Stimulated activated CD8-positive, alpha-beta memory T cell treated with anti-CD3 and anti-CD28 coated beads, Interleukin-2, amount 100 ng/mL, for 48 hours (primary cell): Measurements from ENCODE around the gene RAMP3.
A peak's percentile ranks its signal among the peaks of the same experiment; 100 is the strongest.
"Not testable (repeated sequence)": the region's sequence is repeated elsewhere in the genome, so short reads cannot be mapped to it uniquely, and the experiment has no call there.

Experiments
- DNase-seq, 2 donors: peaks; one replicate each; pipeline ENCODE4 v3.0.0-alpha.2; 2020; ENCODE audit warnings: low read depth in 2 of 2

Gene RAMP3

DNA sequence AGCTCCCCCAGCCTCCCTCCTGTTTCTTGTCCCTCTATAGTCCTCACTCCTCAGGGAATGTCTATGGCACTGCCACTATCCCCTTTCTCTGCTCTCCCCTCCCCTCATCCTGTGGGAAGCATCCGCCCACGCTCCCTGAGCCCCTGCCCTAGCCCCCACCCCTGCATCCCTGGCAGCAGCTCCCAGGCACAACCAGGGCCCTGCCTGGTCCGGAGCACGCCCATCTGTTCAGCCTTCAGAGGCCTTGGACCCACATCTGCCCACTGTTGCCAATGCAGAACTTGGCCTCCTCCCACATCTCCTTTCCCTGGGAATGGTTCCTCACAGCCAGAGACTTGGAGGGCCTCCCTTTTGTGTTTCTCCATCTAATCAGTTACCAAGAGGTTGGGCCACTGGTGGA lies 25.7 kb upstream of the RAMP3 start:
- DNase-seq, result no peak

DNA sequence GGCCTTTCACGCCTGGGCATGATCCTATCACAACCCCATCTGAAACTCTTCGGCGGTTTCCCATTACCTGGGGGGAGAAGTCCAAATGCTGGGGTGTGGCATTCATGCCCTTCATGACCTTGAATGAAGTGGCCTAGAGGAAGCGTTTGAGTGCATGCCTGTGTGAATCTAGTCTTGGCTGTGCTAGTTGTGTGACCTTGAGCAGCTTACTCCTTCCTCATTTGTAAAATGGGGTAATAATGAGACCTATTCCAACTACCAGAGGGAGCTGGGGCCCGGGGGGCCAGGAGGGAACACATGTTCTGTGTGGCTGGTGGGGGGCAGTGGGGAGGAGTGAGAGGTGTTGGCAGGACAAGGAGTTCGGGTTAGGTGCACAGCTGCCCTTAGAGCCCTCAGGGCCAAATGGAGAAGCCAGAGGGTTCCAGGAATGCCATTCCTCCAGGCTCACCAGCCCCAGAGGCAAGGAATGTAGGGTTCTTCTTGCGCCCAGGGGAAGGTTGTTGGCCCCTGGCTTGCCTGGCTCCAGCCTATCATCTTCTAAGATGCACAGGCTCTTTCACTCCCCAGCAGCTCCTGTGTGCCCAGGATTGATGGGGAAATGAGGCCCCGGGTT lies 24.8 kb upstream of the RAMP3 start:
- no peak for DNase-seq

- DNase-seq, result no peak
Observed at GRCh38 chr7:45133352-45133751, 24.2 kb upstream of the RAMP3 start.

DNA sequence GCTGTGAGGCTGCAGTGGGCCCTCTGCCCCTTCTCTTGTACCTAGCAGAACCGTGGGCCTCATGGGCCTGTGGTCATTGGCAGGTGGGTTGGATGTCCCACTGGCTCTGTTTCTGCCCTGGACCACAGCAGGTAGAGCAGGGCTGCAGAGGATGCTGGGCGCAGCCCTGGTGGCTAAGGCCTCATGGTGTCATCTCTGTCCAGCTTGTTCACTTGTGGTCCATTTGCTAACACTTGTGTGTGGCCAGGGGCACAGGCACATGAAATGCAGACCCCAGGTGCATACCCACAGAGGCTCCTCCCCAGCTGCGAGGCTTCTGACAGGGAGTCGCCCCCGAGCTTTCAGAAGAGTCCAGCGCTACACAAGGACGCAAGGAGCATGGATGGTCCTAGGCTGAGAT lies 23.7 kb upstream of the RAMP3 start:
- DNase-seq, result no peak

DNA sequence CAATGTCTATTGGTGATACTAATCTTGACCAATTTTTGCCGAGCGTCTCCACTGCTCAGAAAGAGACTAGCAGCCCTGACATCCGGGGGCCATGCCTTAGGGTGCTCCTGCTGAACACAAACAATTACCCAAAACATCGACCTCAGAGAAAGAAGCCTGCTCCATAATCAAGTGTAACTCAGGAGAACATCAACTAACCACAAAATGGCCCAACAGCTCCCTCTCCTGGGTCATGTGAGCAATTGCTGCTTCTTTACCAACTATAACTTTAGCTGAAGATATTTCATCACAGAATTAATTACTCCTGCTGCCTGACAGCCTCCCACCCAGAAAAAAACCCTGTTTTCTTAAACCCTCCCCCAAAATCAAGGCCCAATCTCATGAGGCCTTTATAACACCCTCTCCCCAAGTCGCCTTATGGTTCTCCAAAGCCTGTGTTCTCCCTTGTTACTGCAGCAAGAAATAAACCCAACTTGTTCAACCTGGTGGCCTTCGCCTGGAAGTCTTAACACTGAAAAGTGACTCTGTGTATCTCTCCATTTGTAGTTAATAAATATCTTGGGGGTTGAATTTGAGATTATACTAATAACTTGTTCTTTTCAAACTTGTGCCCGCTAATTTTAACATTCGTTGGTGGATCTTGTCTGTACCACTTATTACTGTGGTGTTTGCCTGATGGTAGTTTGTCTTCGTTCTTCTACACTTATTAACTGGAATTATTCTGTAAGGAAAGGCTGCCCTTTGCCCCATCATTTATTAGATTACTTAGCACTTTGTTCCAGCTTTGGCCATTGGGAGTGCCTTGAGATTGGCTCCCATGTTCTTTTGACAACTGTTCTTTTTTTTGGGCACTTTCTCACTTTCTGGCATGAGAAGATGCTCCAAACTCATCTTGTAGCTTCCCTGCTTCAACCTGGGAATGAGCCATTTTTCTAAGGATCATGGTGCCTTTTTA lies 21.2 kb upstream of the RAMP3 start:
- DNase-seq, result peak in 1 of 2 donors; percentile 23

GRCh38 chr7:45138433-45139267 lies 18.9 kb upstream of the RAMP3 start:
- DNase-seq, result no peak

DNA sequence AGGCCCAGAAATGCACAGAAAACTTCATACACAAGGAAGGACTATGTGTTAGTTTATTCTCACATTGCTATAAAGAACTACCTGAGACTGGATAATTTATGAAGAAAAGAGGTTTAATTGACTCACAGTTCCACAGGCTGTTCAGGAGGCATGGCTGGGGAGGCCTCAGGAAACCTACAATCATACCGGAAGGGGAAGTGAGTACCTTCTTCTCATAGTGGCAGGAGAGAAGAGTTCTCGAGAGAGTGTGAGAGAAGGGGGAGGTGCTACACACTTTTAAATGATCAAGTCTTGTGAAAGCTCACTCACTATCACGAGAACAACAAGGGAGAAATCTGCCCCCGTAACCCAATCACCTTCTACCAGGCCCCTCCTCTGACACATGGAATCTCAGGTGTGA lies 16.8 kb upstream of the RAMP3 start:
- no peak for DNase-seq

GRCh38 chr7:45143616-45144015 lies 14.0 kb upstream of the RAMP3 start:
- DNase-seq, result no peak

DNA sequence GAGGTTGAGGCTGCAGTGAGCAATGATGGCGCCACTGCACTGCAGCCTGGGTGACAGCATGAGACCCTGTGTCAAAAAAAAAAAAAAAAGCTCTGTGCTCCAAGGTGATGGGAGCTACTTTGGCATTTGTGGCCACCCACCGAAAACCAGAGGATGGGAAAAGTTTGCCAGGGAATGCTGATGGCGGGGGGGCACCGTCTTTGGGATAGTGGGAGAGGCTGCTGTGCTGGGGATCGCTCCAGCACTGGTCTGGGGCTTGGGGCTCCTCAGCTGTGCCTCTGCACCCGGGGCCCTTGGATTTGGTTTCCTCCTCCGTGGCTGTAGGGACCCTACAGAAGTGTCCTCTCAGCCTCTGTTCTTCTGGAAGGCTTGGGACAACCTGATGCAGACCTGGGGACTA lies 11.7 kb upstream of the RAMP3 start:
- DNase-seq, result no peak

- DNase-seq, result no peak
Observed at GRCh38 chr7:45146531-45147379, 10.8 kb upstream of the RAMP3 start.

DNA sequence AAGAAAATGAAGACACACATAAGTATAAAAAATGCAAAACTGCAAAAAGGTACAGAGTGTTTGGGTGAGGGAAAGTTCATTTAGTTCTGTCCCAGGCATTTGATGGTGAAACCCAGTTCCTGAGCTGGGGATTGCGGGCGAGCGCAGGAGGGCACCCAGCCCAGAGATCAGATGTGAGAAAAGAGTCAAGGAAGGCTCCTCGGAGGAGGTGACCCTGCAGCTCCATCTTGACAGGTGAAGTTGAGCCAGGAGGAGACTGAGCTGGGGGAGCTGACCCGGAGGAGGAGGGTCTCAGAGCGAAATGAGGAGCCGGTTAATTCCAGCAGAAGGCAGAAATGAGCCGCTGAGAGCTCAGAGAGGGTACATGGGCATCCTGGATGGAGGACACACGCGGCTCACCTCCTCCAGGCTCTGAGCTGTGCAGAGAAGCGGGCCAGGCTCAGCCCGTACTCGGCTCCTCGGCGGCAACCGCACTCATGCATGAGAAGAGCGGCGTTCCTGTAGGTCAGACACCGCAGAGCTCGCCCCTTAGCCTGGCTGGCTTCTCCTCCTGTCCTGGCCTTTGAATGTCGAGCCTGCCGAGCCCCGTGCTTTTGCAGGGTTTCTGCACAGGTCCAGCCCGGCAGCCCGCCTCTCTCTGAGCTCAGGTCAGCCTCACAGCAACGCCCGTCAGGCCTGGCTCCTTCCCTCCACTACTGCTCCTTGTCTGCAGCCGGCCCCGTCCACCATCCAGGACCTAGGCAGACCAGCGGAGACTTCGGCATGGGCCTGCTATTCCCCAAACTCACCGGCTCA lies 9.5 kb upstream of the RAMP3 start:
- no peak for DNase-seq

- DNase-seq, result no peak
Observed at GRCh38 chr7:45148653-45148973, 9.0 kb upstream of the RAMP3 start.

DNA sequence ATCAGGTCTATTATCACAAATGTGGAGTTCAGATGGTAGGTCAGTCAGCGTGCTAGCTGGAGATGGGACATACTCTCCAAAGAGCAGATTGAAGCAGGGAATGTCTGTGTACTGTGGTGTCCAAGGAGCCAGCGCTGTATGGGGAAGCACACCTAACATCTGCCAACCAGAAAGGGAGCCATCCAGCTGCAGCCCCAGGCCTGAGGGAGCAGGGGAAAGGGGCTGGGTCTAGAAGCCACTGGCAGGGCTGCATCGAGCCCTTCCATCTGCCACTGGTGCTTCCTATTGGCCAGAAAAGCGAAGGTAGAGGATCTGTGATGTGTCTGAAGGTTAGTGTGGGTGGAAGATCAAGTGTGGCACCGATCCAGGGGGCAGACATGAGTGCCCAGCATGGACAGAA lies 8.0 kb upstream of the RAMP3 start:
- no peak for DNase-seq

GRCh38 chr7:45150199-45150598 lies 7.4 kb upstream of the RAMP3 start:
- no peak for DNase-seq

GRCh38 chr7:45151131-45151684 lies 6.4 kb upstream of the RAMP3 start:
- no peak for DNase-seq

GRCh38 chr7:45151967-45152366 lies 5.6 kb upstream of the RAMP3 start:
- DNase-seq, result no peak

- no peak for DNase-seq
Observed at GRCh38 chr7:45153233-45153632, 4.4 kb upstream of the RAMP3 start.

DNA sequence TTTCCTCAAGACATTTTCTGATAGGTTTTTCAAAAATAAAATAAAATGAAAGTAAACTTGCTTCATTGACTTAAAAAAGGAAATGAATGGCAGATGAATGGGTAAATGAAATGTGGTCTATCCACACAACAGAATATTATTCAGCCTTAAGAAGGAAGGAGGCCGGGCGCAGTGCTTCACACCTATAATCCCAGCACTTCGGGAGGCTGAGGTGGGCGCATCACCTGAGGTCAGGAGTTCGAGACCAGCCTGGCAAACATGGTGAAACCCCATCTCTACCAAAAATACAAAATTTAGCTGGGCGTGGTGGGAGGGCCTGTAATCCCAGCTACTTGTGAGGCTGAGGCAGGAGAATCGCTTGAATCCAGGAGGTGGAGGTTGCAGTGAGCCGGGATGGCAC lies 3.7 kb upstream of the RAMP3 start:
- DNase-seq, result not testable (repeated sequence)

- DNase-seq, result no peak
Observed at GRCh38 chr7:45155357-45155900, 2.2 kb upstream of the RAMP3 start.

GRCh38 chr7:45155941-45156340 lies 1.6 kb upstream of the RAMP3 start:
- DNase-seq, result no peak
